Lower lobe of right lung (tissue), 2 donors: ENCODE measurements around the gene PGC. TPM values are rescaled to one million over a fixed set of nuclear protein-coding genes. Genes with fewer than 3 reads are reported as not detected.
A peak's percentile ranks its signal among the peaks of the same experiment; 100 is the strongest.

ENCODE experiments used
- ATAC-seq, 2 donors: fragments of 200-7000 bp; cut with Tn5 transposase; one replicate each; pipeline ENCODE4 v1.9.1; 2020 to 2022; ENCODE audit warnings: mild to moderate bottlenecking in 2 of 2, moderate library complexity in 2 of 2
- DNase-seq: peaks from one replicate; pipeline ENCODE4 v3.0.0-alpha.2; 2020
- H3K27ac ChIP-seq: fragments of 200-600 bp; one replicate; pipeline ENCODE4 v1.8.0; 2022
- H3K27me3 ChIP-seq: fragments of 200-600 bp; one replicate; pipeline ENCODE4 v1.8.0; 2022; ENCODE audit warnings: low read depth
- H3K36me3 ChIP-seq: fragments of 200-600 bp; one replicate; pipeline ENCODE4 v1.8.0; 2022; ENCODE audit warnings: mild to moderate bottlenecking
- H3K4me1 ChIP-seq: fragments of 200-600 bp; one replicate; pipeline ENCODE4 v1.8.0; 2022
- H3K4me3 ChIP-seq: fragments of 200-600 bp; one replicate; pipeline ENCODE4 v1.8.0; 2022; ENCODE audit warnings: mild to moderate bottlenecking
- H3K9me3 ChIP-seq: fragments of 200-600 bp; one replicate; pipeline ENCODE4 v1.8.0; 2022
- intact Hi-C: fragments of 100-400 bp; cut with DNase I; formaldehyde crosslinking; loops from one replicate; pipeline ENCODE4 v1.11.0; 2022
- total RNA-seq: library from RNA; stranded (reverse); fragmentation: NEBNext Ultra II Directional; extraction: Animal tissue kit (Norgen Biotek cat#: 25700); gene quantifications from one replicate; pipeline ENCODE4 v1.2.1, GENCODE V29; 2021
- TF ChIP-seq, protein P1 (sequence below): fragments of 200-600 bp; IDR thresholded peaks from one replicate; pipeline ENCODE4 v1.8.0; 2022; ENCODE audit warnings: antibody characterized with exemption, mild to moderate bottlenecking
- donor health status: DM: no; HTN: yes; CAD: no; lungs with severe emphysema.

The PGC gene
- total RNA-seq, 1 donor from 2014 or later = 947 TPM

GRCh38 chr6:41789390-41789724 is 42.2 kb upstream of the PGC start:
- Histone ChIP-seq H3K9me3 (no peaks in the 10 kb centered on the region), H3K36me3 (peaks cover 47% of the 10 kb centered on the region), H3K4me3 (no peak overlapping the region), H3K27me3 (no peaks in the 10 kb centered on the region), H3K27ac (no peak overlapping the region), H3K4me1 (peaks cover 35% of the 10 kb centered on the region)
- ATAC-seq = no peak
- DNase-seq = no peak
- intact Hi-C loops = no loop called here
- TF ChIP-seq, protein P1, sequence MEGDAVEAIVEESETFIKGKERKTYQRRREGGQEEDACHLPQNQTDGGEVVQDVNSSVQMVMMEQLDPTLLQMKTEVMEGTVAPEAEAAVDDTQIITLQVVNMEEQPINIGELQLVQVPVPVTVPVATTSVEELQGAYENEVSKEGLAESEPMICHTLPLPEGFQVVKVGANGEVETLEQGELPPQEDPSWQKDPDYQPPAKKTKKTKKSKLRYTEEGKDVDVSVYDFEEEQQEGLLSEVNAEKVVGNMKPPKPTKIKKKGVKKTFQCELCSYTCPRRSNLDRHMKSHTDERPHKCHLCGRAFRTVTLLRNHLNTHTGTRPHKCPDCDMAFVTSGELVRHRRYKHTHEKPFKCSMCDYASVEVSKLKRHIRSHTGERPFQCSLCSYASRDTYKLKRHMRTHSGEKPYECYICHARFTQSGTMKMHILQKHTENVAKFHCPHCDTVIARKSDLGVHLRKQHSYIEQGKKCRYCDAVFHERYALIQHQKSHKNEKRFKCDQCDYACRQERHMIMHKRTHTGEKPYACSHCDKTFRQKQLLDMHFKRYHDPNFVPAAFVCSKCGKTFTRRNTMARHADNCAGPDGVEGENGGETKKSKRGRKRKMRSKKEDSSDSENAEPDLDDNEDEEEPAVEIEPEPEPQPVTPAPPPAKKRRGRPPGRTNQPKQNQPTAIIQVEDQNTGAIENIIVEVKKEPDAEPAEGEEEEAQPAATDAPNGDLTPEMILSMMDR = no peak

GRCh38 chr6:41787219-41787917 is 40.2 kb upstream of the PGC start, which contains the start of gene TOMM6:
TSS of gene TOMM6 (plus strand) at chr6:41787694. CDS start at chr6:41787698, 4 bp downstream.
- peak; percentile 97 for DNase-seq
- H3K36me3 ChIP-seq = peaks cover 49% of the 10 kb centered on the region
- H3K4me1 ChIP-seq = peaks cover 45% of the 10 kb centered on the region
- intact Hi-C loops = no loop called here
- no peaks in the 10 kb centered on the region for H3K27me3 ChIP-seq
- H3K9me3 ChIP-seq = no peaks in the 10 kb centered on the region
- TF ChIP-seq, protein P1 = peak; percentile 93
- H3K4me3 ChIP-seq = peak within 1 kb of the TSS; percentile 84
- ATAC-seq = peak; percentile 93 to 95
- H3K27ac ChIP-seq = peak within 1 kb of the TSS; percentile 89

DNA sequence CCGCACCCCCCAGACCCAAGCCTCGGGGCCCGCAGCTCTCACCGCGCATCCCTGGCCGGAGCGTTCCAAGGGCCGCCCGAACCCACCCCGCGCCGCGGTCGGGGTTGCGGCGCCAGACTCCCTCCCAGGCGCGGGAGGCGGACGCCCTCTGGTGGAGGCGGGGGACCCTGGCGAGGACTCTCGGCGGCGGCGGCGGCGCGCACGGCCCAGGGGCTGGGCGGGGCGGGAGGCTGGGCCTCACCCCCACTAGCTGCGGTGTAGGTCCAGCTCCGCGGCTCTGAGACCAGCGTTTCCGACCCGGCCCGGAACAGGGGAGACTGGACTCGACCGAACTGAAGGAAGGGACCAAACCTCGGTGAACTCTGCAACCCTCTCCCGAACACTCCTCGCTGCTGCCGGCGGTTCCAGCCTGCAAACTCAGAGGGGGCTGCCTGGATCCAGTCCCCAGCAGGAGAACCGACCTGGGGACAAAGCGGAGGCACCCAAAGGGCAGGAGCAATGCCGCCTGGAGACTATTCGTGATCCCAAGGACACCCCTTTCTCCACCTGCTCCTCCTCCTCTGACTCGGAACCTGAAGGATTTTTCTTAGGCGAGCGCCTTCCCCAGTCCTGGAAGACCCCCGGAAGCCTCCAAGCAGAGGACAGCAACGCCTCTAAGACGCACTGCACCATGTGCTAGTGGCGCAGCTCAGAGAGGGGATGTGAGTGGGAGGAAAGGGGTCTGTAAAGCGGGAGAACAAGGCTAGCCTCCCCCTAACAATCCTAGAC is 39.4 kb upstream of the PGC start:
- TF ChIP-seq, protein P1 = peak; percentile 83
- H3K27me3 ChIP-seq = no peaks in the 10 kb centered on the region
- peaks cover 42% of the 10 kb centered on the region for H3K36me3 ChIP-seq
- ATAC-seq = peak; percentile 94 to 96
- peak overlapping the region; percentile 89 for H3K27ac ChIP-seq
- intact Hi-C loops = no loop called here
- H3K4me1 ChIP-seq = peaks cover 51% of the 10 kb centered on the region
- H3K4me3 ChIP-seq = peak overlapping the region; percentile 84
- peak; percentile 92 for DNase-seq
- H3K9me3 ChIP-seq = no peaks in the 10 kb centered on the region

DNA sequence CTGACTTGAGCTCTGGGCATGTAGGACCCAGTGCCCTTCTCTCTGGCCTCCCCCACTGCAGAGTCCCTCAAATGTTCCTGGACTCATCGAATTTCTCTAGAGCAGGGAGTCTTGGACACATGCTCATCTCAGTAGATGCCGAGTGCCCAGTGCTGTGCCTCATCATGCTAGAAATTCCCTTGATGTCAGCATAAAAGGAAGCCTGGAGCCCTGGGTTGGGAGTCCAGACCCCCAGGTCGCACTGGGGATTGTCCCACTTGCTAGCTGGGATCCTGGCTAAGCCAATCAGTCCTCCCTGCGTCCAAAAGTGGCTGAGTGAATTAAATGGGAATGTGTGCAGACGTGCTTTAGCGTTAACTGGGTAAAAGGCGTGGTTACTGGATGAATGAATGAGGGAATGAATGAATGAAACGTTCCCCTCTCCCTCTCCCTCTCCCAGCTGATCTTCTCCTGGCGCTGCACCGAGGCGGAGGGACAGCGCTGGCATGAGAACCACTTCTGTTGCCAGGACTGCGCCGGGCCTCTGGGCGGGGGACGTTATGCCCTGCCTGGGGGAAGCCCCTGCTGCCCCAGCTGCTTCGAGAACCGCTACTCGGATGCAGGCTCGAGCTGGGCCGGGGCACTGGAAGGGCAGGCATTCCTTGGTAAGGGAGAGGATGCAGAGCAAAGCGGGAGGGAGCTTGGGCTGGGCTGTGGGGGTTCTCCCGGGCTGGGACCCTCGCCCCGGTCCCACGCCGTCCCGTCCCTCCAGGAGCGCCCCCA is 38.7 kb upstream of the PGC start:
- DNase-seq = no peak
- TF ChIP-seq, protein P1 = no peak

DNA sequence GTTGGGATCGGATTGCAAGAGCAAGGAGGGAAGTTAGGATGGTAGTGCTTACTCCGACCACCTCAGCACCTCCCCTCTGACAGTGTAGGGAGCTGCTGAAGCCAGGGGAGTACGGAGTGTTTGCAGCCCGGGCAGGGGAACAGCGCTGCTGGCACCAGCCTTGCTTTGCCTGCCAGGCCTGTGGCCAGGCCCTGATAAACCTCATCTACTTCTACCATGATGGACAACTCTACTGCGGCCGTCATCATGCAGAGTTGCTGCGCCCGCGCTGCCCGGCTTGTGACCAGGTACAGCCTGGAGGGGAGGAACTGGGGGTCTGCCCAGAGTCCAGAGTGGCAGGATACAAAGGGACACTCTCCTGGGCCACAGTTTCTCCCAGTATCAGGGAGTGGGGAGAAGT is 38.1 kb upstream of the PGC start:
- TF ChIP-seq, protein P1 = no peak
- ATAC-seq = no peak
- peaks cover 65% of the 10 kb centered on the region for H3K4me1 ChIP-seq
- H3K9me3 ChIP-seq = no peaks in the 10 kb centered on the region
- no peak for DNase-seq
- H3K36me3 ChIP-seq = peaks cover 28% of the 10 kb centered on the region
- peak overlapping the region; percentile 31 for H3K27ac ChIP-seq
- H3K27me3 ChIP-seq = no peaks in the 10 kb centered on the region
- intact Hi-C loops = no loop called here
- H3K4me3 ChIP-seq = peak overlapping the region; percentile 9

More for the DNA sequence above, 38.7 kb upstream of the PGC start:
- Histone ChIP-seq H3K4me1 (peaks cover 59% of the 10 kb centered on the region), H3K27ac (peak overlapping the region; percentile 89), H3K9me3 (no peaks in the 10 kb centered on the region), H3K4me3 (peak overlapping the region; percentile 84), H3K27me3 (no peaks in the 10 kb centered on the region), H3K36me3 (peaks cover 34% of the 10 kb centered on the region)
- intact Hi-C loops = no loop called here
- peak in 1 of 2 donors; percentile 0 for ATAC-seq
